GM21381 (cell line): Measurements from ENCODE around the gene AGAP1.

ENCODE experiments used
- ATAC-seq: cut with Tn5 transposase; IDR thresholded peaks from one replicate; pipeline ENCODE4 v1.9.1; 2021; ENCODE audit warnings: mild to moderate bottlenecking, moderate library complexity; ENCODE audit not compliant: unreplicated experiment

Gene AGAP1

GRCh38 chr2:235564884-235565530 is 71.2 kb downstream of the AGAP1 start:
- ATAC-seq, result no peak

DNA sequence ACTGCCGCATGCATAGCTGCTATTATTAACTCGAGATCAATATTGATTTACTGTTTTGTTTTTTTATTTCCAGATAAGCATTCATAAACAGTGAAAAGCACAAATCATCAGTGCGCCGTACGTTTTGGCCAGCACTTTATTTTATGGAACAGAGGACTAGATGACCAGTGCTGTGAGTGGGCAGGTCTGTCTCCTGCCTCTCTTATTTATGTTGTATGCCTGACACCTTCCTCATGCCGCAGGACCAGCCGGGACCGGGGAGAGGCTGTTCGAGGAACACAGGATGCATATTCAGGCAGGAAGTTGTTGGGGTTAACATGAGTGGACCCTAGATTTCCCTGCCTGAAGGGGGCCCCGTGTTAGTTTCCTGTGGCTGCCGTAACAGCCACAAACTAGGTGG is 72.6 kb downstream of the AGAP1 start:
- ATAC-seq, result no peak

- ATAC-seq, result no peak
Observed at GRCh38 chr2:235566931-235567495, 73.2 kb downstream of the AGAP1 start.

GRCh38 chr2:235567842-235568241 is 74.0 kb downstream of the AGAP1 start:
- ATAC-seq, result no peak

GRCh38 chr2:235568431-235568830 is 74.6 kb downstream of the AGAP1 start:
- no peak for ATAC-seq

GRCh38 chr2:235569837-235570236 is 76.0 kb downstream of the AGAP1 start:
- no peak for ATAC-seq

- ATAC-seq, result no peak
Observed at GRCh38 chr2:235570256-235570655, 76.4 kb downstream of the AGAP1 start.

GRCh38 chr2:235570966-235571692 is 77.3 kb downstream of the AGAP1 start:
- ATAC-seq, result no peak

- no peak for ATAC-seq
Observed at GRCh38 chr2:235572592-235572991, 78.7 kb downstream of the AGAP1 start.

- ATAC-seq, result no peak
Observed at GRCh38 chr2:235573331-235574221, 79.7 kb downstream of the AGAP1 start.

GRCh38 chr2:235575431-235575830 is 81.6 kb downstream of the AGAP1 start:
- ATAC-seq, result no peak

- no peak for ATAC-seq
Observed at GRCh38 chr2:235575904-235576303, 82.1 kb downstream of the AGAP1 start.

DNA sequence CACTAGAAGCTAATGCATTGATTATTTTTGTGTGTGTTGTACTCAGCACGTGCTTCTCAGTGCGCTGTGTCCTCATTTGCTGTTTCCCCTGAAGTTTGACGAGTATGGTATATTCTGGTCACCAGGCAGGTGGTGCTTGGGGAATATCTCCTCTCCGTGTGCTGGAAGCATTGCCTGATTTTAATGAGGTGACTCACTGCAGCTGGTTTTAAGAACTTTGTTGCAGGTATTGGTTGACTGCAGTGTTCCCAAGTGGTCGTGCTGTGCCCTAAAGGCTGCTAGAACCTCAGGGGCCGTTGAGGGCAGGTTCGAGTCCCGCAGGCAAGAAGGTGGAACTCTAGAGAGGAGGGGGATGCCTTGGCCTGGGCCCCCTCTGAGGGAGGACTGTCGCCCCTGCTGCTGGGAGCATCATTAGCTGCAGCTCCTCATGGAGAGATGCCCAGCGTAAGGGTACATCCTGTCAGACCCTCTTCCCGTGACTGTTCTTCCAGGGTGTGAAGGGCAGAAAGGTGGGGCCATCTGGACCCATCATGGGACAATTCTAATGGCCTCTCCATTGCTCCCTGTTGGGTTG is 82.6 kb downstream of the AGAP1 start:
- ATAC-seq, result no peak

- ATAC-seq, result no peak
Observed at GRCh38 chr2:235577404-235578330, 83.8 kb downstream of the AGAP1 start.

DNA sequence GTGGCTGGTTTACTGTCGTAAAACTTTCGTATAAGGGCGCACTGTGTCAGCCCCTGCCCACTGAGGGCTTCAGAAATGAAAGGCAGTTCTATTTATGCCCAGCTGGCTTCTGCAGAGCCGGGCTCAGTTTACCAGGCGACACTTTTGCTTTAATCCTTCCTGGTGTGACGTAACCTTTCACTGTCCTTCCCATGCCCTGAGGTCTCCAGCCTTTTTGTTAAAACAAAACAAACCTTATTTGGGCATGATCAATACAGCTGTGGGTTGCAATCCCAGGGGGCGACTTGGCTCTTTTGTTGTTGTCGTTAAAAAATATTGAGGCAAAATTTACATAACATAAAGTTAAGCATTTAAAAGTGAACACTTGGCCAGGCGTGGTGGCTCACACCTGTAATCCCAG is 85.3 kb downstream of the AGAP1 start:
- no peak for ATAC-seq

DNA sequence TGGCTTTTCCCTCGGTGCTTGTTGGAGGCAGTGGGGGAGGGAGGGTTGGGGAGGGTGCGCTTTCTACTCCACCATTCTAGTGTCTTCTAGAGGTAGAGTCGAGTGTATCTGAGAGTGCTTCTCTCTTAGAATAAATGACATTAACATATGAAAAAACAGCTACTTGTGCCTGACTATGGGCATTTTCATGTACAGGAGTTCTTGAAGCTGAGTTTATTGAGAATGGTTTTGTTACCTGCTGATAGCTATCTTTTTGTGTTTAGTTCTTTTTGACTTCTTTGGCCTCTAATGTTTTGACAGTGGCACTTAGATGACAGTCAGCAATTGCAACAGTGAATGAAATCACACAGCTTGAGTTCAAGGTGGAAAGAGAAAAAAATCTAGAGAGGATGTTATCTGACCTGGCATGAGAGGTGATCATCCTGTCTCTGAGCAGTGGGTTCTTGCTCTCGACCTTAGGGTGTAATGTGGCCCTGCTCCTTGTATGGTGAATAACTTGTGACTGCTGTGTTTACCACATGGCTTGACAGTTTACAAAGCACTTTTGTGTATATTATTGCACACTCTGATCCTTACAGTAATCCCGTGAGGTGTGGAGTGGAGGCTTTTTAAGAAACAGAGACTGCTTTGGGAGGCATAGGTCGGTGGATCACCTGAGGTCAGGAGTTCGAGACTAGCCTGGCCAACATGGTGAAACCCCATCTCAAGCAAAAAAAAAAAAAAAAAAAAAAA is 86.7 kb downstream of the AGAP1 start:
- ATAC-seq, result no peak

DNA sequence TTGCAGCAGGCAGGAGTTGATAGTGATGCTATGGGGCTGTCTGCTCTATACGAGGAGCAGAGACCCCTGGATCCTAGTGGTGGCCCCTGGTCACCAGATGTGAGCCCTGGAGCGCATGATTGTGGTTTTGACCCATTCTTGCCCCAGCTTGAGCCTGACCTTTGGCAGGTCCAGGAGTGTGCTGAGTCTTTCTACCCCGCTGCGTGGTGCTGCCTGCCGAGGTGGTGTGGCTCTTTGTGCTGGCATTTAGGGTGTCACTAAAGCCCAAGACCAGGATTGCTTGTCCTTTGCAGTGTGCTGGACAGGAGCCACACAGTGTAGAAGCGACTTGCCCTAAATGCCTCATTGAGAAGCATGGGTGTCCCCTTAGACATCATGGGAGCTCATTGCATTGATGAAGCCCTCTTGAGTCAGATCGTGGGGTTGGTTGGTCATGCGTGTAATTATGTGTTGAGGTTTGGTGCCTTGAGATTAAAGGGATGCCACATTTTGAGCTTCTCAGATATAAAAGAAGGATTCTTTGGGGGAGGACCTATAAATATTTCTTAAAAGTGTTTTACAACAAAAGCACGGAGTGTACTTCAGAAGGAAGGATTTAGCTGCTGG is 88.3 kb downstream of the AGAP1 start:
- ATAC-seq, result no peak

GRCh38 chr2:235582729-235583128 is 88.9 kb downstream of the AGAP1 start:
- ATAC-seq, result no peak

DNA sequence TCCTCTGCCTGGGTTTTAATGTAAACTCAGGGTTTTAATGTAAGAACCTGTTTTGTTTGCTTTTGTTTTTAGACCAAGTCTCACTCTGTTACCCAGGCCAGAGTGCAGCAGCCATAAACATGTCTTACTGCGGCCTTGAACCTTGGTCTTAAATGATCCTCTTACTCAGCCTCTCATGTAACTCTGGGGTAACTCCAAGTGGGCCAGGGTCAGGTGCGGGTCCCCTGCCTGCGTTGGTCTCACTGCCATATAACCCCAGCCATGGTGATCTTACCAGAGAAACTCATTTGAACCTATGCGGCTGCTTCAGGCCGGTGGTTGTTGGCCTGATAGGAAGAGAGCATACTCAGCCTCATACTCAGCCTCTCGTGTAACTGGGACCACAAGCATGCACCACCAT is 89.3 kb downstream of the AGAP1 start:
- no peak for ATAC-seq
